Neural progenitor cell (in vitro differentiated cells): ENCODE data around the gene NRSN2. TPM values are rescaled to one million over a fixed set of nuclear protein-coding genes. Genes with fewer than 3 reads are reported as not detected.

Experiments
- DNase-seq: peaks from one replicate; pipeline ENCODE4 v3.0.0-alpha.2; 2016; ENCODE audit warnings: low spot score
- H2AFZ ChIP-seq: fragments of 200-600 bp; sonication (generic); replicated peaks from 2 replicates; pipeline ENCODE4 v1.6.1; 2016; ENCODE audit warnings: antibody characterized with exemption
- H3F3A ChIP-seq: fragments of 200-600 bp; sonication (generic); 2 replicates; pipeline ENCODE4 v1.6.1; 2016; ENCODE audit warnings: antibody characterized with exemption, low read depth
- H3K27ac ChIP-seq: fragments of 200-600 bp; sonication (generic); 2 replicates; pipeline ENCODE4 v1.5.1; 2016; ENCODE audit warnings: mild to moderate bottlenecking
- H3K27me3 ChIP-seq: fragments of 200-600 bp; sonication (generic); 2 replicates; pipeline ENCODE4 v1.6.1; 2016; ENCODE audit warnings: mild to moderate bottlenecking, moderate library complexity
- H3K36me3 ChIP-seq: fragments of 200-600 bp; sonication (generic); 2 replicates; pipeline ENCODE4 v1.5.1; 2016
- H3K4me1 ChIP-seq: fragments of 200-600 bp; sonication (generic); 2 replicates; pipeline ENCODE4 v1.6.1; 2016; ENCODE audit warnings: mixed run types
- H3K4me2 ChIP-seq: fragments of 200-600 bp; sonication (generic); 2 replicates; pipeline ENCODE4 v1.6.1; 2016
- H3K4me3 ChIP-seq: fragments of 200-600 bp; sonication (generic); 2 replicates; pipeline ENCODE4 v1.5.1; 2016
- H3K79me2 ChIP-seq: fragments of 200-600 bp; sonication (generic); 2 replicates; pipeline ENCODE4 v1.6.1; 2016; ENCODE audit warnings: low read depth
- H3K9ac ChIP-seq: fragments of 200-600 bp; sonication (generic); 2 replicates; pipeline ENCODE4 v1.6.1; 2016
- H3K9me3 ChIP-seq: fragments of 200-600 bp; sonication (generic); 2 replicates; pipeline ENCODE4 v1.5.1; 2016; ENCODE audit warnings: low read depth
- H4K20me1 ChIP-seq: fragments of 200-600 bp; sonication (generic); 2 replicates; pipeline ENCODE4 v1.6.1; 2016; ENCODE audit warnings: low read depth
- H3K27ac Mint-ChIP-seq: 3 replicates; pipeline ENCODE4 v1.8.0; 2021; ENCODE audit warnings: mixed read lengths
- H3K27me3 Mint-ChIP-seq: 2 replicates; pipeline ENCODE4 v1.8.0; 2022; ENCODE audit warnings: low read depth, mild to moderate bottlenecking, inconsistent platforms, moderate library complexity, mixed read lengths; ENCODE audit not compliant: insufficient read depth
- H3K36me3 Mint-ChIP-seq: 3 replicates; pipeline ENCODE4 v1.8.0; 2021; ENCODE audit warnings: mixed read lengths
- H3K4me1 Mint-ChIP-seq: 3 replicates; pipeline ENCODE4 v1.8.0; 2021; ENCODE audit warnings: mixed read lengths
- H3K4me3 Mint-ChIP-seq: 3 replicates; pipeline ENCODE4 v1.8.0; 2021; ENCODE audit warnings: mild to moderate bottlenecking, moderate library complexity, mixed read lengths
- H3K9me3 Mint-ChIP-seq: 3 replicates; pipeline ENCODE4 v1.8.0; 2020; ENCODE audit warnings: mixed read lengths
- EZH2 ChIP-seq: fragments of 200-600 bp; sonication (generic); IDR thresholded peaks from 2 replicates; pipeline ENCODE4 v1.6.1; 2017; ENCODE audit warnings: antibody characterized with exemption, mild to moderate bottlenecking, moderate library complexity
- EZH2phosphoT487 ChIP-seq: fragments of 200-600 bp; sonication (generic); IDR thresholded peaks from 2 replicates; pipeline ENCODE4 v1.6.1; 2017; ENCODE audit warnings: antibody characterized with exemption
- total RNA-seq: library from RNA; depleted of rRNA; stranded (reverse); fragments of >200 nt; gene quantifications from 2 replicates; pipeline ENCODE4 v1.2.3, GENCODE V29; 2015; ENCODE audit warnings: low replicate concordance
- TF ChIP-seq, protein P1 (sequence below): fragments of 200-600 bp; sonication (generic); IDR thresholded peaks from 2 replicates; pipeline ENCODE4 v1.5.1; 2017; ENCODE audit warnings: antibody characterized with exemption, mild to moderate bottlenecking

Gene NRSN2
- total RNA-seq, 1 donor from 2014 or later, result 8.8 TPM

DNA sequence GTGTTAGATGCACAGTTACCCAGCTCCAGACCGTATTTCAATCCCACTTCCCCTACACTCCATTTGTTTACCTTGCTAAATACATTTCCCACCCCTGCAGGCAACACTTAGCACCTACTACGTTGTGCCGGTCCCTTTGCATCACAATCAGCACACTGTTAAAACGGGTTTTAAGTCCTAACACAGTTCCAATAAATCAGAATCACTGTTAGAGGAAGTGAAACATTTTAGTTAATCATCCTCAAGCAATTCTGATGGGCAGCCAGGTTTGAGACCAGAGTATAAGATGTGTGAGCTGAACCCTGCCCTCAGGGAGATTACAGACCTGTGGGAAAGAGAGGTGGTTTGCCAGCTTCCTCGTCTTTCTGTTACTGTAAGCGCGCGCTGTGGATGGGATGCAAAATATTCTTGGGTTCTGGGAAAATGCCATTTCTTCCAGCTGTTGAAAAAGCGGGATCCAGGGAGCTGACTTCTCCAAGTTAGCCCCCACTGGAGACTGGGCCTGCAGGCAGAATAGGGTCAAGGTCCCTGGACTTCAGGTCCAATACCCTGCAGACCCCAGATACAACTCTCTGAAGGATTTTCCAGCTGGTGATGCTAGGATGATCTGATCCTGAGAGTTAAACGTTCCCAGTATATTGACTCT is 46.4 kb upstream of the NRSN2 start:
- H3K9me3 Mint-ChIP-seq, result peaks cover 2% of the 10 kb centered on the region
- Histone ChIP-seq H3K4me2 (peak overlapping the region; percentile 95), H3K9ac (no peak overlapping the region), H3K9me3 (no peaks in the 10 kb centered on the region), H3K79me2 (peaks cover 50% of the 10 kb centered on the region), H2AFZ (no peak overlapping the region), H3K27me3 (peaks cover 14% of the 10 kb centered on the region), H3F3A (peaks cover 55% of the 10 kb centered on the region), H3K36me3 (no peaks in the 10 kb centered on the region), H3K4me3 (peak overlapping the region; percentile 95), H4K20me1 (peaks cover 38% of the 10 kb centered on the region), H3K4me1 (peaks cover 41% of the 10 kb centered on the region), H3K27ac (peak overlapping the region; percentile 35)
- peaks cover 10% of the 10 kb centered on the region for H3K27me3 Mint-ChIP-seq
- H3K27ac Mint-ChIP-seq, result peak overlapping the region; percentile 68
- H3K4me3 Mint-ChIP-seq, result peak overlapping the region; percentile 99
- H3K36me3 Mint-ChIP-seq, result peaks cover 12% of the 10 kb centered on the region
- TF ChIP-seq EZH2phosphoT487, result no peak
- DNase-seq, result no peak
- peaks cover 55% of the 10 kb centered on the region for H3K4me1 Mint-ChIP-seq

DNA sequence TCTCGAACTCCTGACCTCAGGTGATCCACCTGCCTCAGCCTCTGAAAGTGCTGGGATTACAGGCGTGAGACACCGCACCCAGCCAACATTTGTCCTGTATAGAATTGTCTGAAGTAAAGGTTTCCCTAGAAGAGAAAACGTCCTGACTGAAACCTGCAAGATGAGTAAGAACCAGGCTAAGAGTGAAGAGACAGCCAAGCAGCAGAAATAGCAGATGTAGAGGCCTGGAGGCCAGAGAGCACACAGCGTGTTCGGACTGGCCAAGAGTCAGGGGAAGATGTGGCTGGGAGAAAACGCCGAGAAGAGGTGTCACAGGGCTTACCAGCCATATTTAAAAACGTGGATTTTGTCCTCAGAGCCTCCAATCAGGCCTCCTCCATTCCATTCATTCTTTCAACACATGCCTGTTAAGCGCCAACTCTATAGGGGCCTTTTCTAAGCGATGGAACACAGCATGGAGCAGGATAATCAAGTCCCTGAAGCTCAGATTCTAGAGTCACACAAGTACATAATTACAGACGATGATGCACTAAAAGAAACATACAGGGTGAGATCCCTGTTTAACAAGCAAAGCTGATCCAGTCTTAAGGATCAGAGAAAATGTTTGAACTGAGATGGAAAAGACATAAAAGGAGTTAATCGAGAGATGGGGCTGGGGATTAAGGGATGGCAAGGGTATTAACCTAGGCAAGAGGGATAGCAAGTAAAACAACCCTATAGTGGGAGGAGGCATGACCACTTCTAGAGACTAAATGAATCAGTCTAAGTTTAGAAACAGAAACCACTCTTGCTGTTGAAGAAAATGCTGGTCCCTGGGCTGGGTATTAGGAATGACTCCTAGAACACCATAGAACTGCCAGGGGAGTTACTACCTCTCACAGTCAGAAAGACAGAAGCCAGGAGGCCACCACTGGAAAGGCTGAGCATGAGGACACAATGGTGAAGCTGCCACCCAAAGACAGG is 44.7 kb upstream of the NRSN2 start:
- Histone ChIP-seq H3K36me3 (no peaks in the 10 kb centered on the region), H3K4me2 (no peak overlapping the region), H3F3A (peaks cover 44% of the 10 kb centered on the region), H3K9ac (no peak overlapping the region), H3K9me3 (no peaks in the 10 kb centered on the region), H3K4me3 (no peak overlapping the region), H3K27ac (peak overlapping the region; percentile 54), H3K79me2 (peaks cover 44% of the 10 kb centered on the region), H4K20me1 (peaks cover 38% of the 10 kb centered on the region), H3K27me3 (no peaks in the 10 kb centered on the region), H3K4me1 (peaks cover 37% of the 10 kb centered on the region), H2AFZ (no peak overlapping the region)
- Mint-ChIP-seq H3K9me3 (peaks cover 2% of the 10 kb centered on the region), H3K36me3 (peaks cover 12% of the 10 kb centered on the region), H3K27ac (peak overlapping the region; percentile 29), H3K27me3 (peaks cover 10% of the 10 kb centered on the region), H3K4me3 (peak overlapping the region; percentile 17), H3K4me1 (peaks cover 45% of the 10 kb centered on the region)
- peak; percentile 67 for DNase-seq
- no peak for TF ChIP-seq EZH2

DNA sequence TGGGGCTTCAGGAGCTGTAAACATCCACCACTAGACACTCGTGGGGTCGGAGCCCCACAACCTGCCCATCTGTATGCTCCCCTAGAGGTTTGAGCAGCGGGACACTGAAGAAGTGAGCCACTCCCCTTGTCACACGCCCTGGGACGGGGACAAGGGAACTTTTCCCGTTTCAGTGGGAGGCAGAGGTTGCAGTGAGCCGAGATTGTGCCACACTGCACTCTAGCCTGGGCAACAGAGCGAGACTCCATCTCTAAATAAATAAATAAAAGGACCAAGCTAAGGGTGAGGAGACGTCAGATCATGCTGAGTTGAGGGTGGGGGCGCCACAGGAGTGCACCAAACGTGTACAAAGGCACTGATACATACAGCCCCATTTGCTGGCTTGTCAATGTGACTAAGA is 41.2 kb upstream of the NRSN2 start:
- no peak overlapping the region for H3K27ac ChIP-seq
- Mint-ChIP-seq H3K9me3 (peaks cover 2% of the 10 kb centered on the region), H3K4me1 (peaks cover 50% of the 10 kb centered on the region), H3K4me3 (peak overlapping the region; percentile 29), H3K27me3 (peaks cover 4% of the 10 kb centered on the region), H3K36me3 (peaks cover 2% of the 10 kb centered on the region), H3K27ac (no peak overlapping the region)
- no peaks in the 10 kb centered on the region for H3K36me3 ChIP-seq
- TF ChIP-seq EZH2 (no peak), EZH2phosphoT487 (no peak)
- TF ChIP-seq, protein P1, sequence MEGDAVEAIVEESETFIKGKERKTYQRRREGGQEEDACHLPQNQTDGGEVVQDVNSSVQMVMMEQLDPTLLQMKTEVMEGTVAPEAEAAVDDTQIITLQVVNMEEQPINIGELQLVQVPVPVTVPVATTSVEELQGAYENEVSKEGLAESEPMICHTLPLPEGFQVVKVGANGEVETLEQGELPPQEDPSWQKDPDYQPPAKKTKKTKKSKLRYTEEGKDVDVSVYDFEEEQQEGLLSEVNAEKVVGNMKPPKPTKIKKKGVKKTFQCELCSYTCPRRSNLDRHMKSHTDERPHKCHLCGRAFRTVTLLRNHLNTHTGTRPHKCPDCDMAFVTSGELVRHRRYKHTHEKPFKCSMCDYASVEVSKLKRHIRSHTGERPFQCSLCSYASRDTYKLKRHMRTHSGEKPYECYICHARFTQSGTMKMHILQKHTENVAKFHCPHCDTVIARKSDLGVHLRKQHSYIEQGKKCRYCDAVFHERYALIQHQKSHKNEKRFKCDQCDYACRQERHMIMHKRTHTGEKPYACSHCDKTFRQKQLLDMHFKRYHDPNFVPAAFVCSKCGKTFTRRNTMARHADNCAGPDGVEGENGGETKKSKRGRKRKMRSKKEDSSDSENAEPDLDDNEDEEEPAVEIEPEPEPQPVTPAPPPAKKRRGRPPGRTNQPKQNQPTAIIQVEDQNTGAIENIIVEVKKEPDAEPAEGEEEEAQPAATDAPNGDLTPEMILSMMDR, result no peak
- peaks cover 10% of the 10 kb centered on the region for H4K20me1 ChIP-seq
- H3K79me2 ChIP-seq, result peaks cover 10% of the 10 kb centered on the region
- no peak overlapping the region for H3K4me2 ChIP-seq
- no peak for DNase-seq
- H3K27me3 ChIP-seq, result no peaks in the 10 kb centered on the region
- H3K9me3 ChIP-seq, result no peaks in the 10 kb centered on the region
- H3K4me1 ChIP-seq, result peaks cover 34% of the 10 kb centered on the region
- H3K9ac ChIP-seq, result no peak overlapping the region
- no peak overlapping the region for H2AFZ ChIP-seq
- H3F3A ChIP-seq, result peaks cover 46% of the 10 kb centered on the region
- no peak overlapping the region for H3K4me3 ChIP-seq

DNA sequence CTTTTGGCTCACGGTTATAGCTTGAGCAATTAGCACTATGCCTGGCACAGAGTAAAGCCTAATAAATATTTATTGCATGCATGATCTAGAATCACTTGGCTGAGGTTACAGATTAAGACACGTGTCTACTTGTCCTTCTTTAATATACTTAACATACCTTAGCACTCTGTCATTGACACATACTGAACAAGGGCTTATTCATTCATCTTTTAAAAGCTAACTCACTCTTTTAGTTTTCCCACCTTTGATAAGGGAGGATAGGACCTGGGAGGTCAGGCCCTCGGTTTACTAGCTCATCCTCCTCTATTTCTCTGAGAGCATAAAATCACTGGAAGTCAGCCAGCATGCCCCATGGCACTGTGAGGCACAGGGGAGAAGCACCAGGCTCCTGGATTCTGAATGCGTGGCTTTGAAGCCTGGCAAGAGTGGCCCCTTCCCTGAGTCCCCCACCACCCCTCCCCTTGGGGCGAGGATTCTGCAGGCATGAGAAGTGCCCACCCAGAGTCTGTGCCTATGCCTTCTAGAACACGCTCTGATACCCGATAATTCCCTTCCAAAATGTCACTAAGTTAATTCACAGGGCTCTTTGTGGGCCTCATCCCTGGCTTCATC is 38.4 kb upstream of the NRSN2 start:
- peaks cover 18% of the 10 kb centered on the region for H3K4me1 ChIP-seq
- no peak for TF ChIP-seq EZH2phosphoT487
- TF ChIP-seq, protein P1, result no peak
- no peak for TF ChIP-seq EZH2
- peak overlapping the region; percentile 87 for H3K4me3 Mint-ChIP-seq
- no peak overlapping the region for H3K4me3 ChIP-seq
- no peaks in the 10 kb centered on the region for H3K27me3 ChIP-seq
- H3K9me3 ChIP-seq, result no peaks in the 10 kb centered on the region
- peak overlapping the region; percentile 72 for H3K4me2 ChIP-seq
- H3K36me3 ChIP-seq, result no peaks in the 10 kb centered on the region
- no peaks in the 10 kb centered on the region for H4K20me1 ChIP-seq
- H2AFZ ChIP-seq, result no peak overlapping the region
- no peak overlapping the region for H3K9ac ChIP-seq
- no peaks in the 10 kb centered on the region for H3K27me3 Mint-ChIP-seq
- DNase-seq, result no peak
- H3K4me1 Mint-ChIP-seq, result peaks cover 32% of the 10 kb centered on the region
- H3K9me3 Mint-ChIP-seq, result peaks cover 2% of the 10 kb centered on the region
- peaks cover 2% of the 10 kb centered on the region for H3K36me3 Mint-ChIP-seq
- peaks cover 18% of the 10 kb centered on the region for H3F3A ChIP-seq
- H3K27ac Mint-ChIP-seq, result peak overlapping the region; percentile 98
- no peak overlapping the region for H3K27ac ChIP-seq
- no peaks in the 10 kb centered on the region for H3K79me2 ChIP-seq
